GM13977 (cell line): ENCODE data around the gene GRIP1.

Source experiments
- DNase-seq: peaks from one replicate; pipeline ENCODE4 v3.0.0; 2012; ENCODE audit warnings: low spot score
- in situ Hi-C: fragments of 300-500 bp; cut with MboI; formaldehyde crosslinking; loops from one replicate; pipeline ENCODE4 v1.12.0; 2022; ENCODE audit warnings: low sequenced_read_pairs, low pct_unique_long_range_greater_than_20kb, mixed read lengths, inconsistent platforms; ENCODE audit not compliant: unreplicated experiment
- TF ChIP-seq, protein P1 (sequence below): IDR thresholded peaks from 2 replicates; pipeline ENCODE4 v1.5.1; 2012; ENCODE audit warnings: mild to moderate bottlenecking, control low read depth; ENCODE audit not compliant: insufficient read depth; ENCODE audit errors: extremely low read depth, missing control alignments

GRIP1 gene

DNA sequence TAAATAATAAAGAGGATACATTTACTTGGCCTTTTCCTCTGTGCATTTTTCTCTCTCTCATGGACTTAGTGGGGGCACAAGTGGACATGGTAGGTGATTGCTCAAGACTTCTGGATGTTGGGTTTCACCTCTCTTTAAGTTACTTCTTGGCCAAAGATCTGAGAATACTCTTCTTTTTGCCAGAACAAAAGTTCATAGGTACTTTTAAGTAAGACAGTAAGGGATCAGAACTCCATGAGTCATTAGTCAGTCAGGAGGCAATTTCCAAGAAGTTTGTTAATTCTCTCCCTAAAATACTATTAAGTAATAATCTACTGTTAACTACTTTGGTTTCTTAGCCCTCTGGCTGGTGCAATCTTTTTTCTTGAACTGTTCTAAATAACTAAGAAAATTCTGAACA, 84.2 kb downstream of the GRIP1 start:
- no peak for DNase-seq
- TF ChIP-seq, protein P1, sequence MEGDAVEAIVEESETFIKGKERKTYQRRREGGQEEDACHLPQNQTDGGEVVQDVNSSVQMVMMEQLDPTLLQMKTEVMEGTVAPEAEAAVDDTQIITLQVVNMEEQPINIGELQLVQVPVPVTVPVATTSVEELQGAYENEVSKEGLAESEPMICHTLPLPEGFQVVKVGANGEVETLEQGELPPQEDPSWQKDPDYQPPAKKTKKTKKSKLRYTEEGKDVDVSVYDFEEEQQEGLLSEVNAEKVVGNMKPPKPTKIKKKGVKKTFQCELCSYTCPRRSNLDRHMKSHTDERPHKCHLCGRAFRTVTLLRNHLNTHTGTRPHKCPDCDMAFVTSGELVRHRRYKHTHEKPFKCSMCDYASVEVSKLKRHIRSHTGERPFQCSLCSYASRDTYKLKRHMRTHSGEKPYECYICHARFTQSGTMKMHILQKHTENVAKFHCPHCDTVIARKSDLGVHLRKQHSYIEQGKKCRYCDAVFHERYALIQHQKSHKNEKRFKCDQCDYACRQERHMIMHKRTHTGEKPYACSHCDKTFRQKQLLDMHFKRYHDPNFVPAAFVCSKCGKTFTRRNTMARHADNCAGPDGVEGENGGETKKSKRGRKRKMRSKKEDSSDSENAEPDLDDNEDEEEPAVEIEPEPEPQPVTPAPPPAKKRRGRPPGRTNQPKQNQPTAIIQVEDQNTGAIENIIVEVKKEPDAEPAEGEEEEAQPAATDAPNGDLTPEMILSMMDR = no peak
- in situ Hi-C loops = no loop called here

DNA sequence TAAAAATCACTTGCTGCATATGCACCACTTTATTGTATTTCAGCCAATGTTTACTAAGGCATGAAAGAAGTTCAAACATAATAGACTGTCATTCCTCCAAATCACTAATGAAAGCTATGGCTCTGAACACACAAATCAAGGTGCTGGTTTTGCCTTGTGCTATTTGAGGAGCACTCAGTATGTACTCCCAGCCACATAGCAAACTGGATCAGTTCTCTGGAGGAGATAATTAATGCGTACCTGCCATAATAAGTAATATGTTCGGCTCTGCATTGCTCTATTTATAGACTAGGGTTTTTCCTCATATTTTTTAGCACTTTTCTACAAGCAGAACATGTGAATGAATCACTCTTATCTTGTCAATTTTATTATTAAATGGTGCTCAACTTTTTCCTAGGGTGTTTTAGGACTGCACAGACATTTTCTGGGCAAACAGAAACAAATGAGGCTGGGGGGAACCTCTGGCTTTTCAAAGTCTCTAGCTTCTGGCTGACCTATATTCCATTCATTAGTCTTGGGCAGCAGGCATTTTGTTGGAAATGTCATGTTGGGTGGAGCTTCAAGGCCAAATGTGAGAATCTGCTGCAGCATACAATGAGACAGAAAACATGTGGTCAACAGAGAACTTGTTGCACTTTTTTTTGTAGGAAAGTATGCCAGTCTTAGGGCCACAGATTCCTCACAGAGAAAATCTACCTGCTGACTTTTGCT, 88.4 kb downstream of the GRIP1 start:
- DNase-seq = no peak
- in situ Hi-C loops = no loop called here
- TF ChIP-seq, protein P1 = no peak

DNA sequence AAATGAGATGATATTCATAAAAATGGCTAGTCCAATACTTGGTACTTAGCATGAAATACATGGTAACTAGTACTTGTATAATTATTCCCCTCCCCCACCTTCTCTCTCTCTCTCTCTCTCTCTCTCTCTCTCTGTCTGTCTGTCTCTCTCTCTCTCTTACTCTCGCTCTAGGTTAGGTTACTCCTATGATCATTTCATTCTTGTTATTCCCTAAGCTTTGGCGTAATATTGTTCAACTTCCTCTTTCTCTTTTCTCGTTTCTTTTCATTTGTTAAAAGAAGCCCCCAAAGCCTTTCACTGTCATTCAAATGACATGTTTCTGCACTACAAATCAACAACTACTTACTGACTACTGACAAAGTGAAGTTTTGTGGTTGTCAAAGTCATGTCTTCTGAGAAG, 89.8 kb downstream of the GRIP1 start:
- in situ Hi-C loops = no loop called here
- no peak for DNase-seq
- TF ChIP-seq, protein P1 = no peak

DNA sequence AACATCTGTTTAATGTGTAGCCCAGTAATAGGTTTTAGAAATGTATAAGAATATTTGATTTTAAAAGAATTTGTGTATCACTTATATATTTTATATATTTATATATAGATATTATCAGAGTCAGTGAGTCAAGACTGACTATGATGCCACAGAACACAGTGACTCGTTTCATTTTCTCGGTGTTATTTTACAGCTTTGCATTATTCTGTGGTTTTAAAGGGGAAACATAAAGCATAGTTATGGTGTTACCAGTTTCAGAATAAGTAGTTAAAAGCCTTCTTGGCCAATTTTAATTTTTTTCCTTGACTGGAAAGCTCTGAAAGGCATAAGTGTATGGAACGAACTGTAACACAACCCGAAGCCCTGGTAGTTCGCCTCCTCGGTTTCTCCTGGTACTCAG, 91.0 kb downstream of the GRIP1 start:
- no peak for DNase-seq
- TF ChIP-seq, protein P1 = no peak

DNA sequence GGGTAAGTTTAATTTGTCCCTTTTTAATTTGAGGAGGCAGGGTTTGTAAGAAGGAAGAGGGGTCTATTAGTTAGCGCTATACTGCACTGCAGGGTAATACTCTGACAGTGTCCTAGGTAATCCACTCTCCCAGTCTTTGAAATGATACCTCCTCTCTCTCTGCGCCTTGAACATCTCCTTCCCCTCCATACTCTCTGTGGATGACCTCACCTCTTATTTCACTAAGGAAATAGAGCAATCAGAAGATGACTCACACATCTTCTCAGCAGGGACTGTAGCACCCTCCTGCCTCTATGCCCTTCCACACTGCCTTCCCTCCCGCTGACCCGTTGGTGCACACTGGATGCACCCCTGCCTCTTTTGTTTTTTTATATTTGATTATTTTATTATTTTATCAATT, 94.2 kb downstream of the GRIP1 start:
- in situ Hi-C loops = no loop called here
- TF ChIP-seq, protein P1 = no peak
- DNase-seq = no peak

More for the DNA sequence above, 91.0 kb downstream of the GRIP1 start:
- in situ Hi-C loops = no loop called here

DNA sequence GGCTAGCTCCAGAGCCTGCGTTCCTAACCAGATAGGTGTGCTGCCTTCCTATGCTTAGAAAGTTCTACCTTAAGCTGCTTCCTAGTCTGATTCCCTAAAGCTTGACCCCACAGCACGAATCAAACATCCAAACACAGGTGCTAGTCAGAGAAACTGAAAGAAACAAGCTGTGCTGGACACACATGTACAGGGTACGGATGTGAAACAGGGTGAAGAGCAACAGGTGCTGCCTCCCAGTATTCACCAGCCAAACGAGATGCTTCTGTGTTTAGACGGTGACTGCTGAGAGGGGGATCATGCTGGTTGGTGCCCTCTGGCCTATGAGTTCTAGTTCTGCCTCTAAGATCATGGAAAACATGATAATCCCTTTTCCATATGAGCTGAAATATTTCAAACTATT, 105.3 kb downstream of the GRIP1 start:
- in situ Hi-C loops = no loop called here
- no peak for DNase-seq
- TF ChIP-seq, protein P1 = no peak
